Testis (tissue), 3 donors: ENCODE measurements around the gene TP53I11. TPM values are rescaled to one million over a fixed set of nuclear protein-coding genes. Genes with fewer than 3 reads are reported as not detected.

Experiments used
- DNase-seq: peaks from one replicate; pipeline ENCODE4 v3.0.0-alpha.2; 2019
- H3K27ac ChIP-seq, 2 donors: fragments of 200-600 bp; sonication (generic); one replicate each; pipeline ENCODE4 v1.5.1; 2019
- H3K27me3 ChIP-seq: fragments of 200-600 bp; sonication (generic); one replicate; pipeline ENCODE4 v1.5.1; 2019
- H3K36me3 ChIP-seq: fragments of 200-600 bp; sonication (generic); one replicate; pipeline ENCODE4 v1.5.1; 2017; ENCODE audit warnings: low read depth; ENCODE audit errors: missing control alignments
- H3K4me1 ChIP-seq: fragments of 200-600 bp; sonication (generic); one replicate; pipeline ENCODE4 v1.5.1; 2019
- H3K4me3 ChIP-seq, 2 donors: fragments of 200-600 bp; sonication (generic); one replicate each; pipeline ENCODE4 v1.5.1; 2017 to 2019
- H3K9me3 ChIP-seq: fragments of 200-600 bp; sonication (generic); one replicate; pipeline ENCODE4 v1.5.1; 2017
- POLR2A ChIP-seq: fragments of 450-650 bp; IDR thresholded peaks from one replicate; pipeline ENCODE4 v1.6.1; 2017; ENCODE audit warnings: antibody characterized with exemption, mild to moderate bottlenecking, moderate library complexity
- WGBS, 2 donors: methylation state at CpG; one replicate each; pipeline ENCODE4 v1.1.5; 2018; 5-methylcytosine and 5-hydroxymethylcytosine counted together
- intact Hi-C: fragments of 100-400 bp; cut with DNase I; formaldehyde crosslinking; loops from one replicate; pipeline ENCODE4 v1.15.1; 2023; ENCODE audit warnings: low total_unique reads
- polyA plus RNA-seq: library from polyadenylated mRNA; stranded (reverse); fragments of 350-450 nt; fragmentation: Illumina TruSeq; extraction: RNeasy Lipid Tissue Mini Kit (QIAGEN cat#74804); gene quantifications from one replicate; pipeline ENCODE4 v1.2.3, GENCODE V29; 2014; ENCODE audit warnings: low read depth, low replicate concordance; ENCODE audit not compliant: insufficient read depth
- total RNA-seq, 2 donors: library from RNA; depleted of rRNA; stranded (reverse); fragments of >200 nt; gene quantifications; one replicate each; pipeline ENCODE4 v1.2.3, GENCODE V29; 2016
- TF ChIP-seq, protein P1 (sequence below), 3 experiments: fragments of 450-650 bp in 2 of 3; fragments of 200-600 bp in 1 of 3; sonication (generic) in 1 of 3; IDR thresholded peaks; one replicate each; pipeline ENCODE4 v1.5.1; 2016 to 2019; ENCODE audit warnings: antibody characterized with exemption in 3 of 3, mild to moderate bottlenecking in 2 of 3, moderate library complexity in 1 of 3

Gene TP53I11
- total and polyA plus RNA-seq, 3 donors from 2014 or later = 19.9 to 29.7 (median 28.7) TPM

DNA sequence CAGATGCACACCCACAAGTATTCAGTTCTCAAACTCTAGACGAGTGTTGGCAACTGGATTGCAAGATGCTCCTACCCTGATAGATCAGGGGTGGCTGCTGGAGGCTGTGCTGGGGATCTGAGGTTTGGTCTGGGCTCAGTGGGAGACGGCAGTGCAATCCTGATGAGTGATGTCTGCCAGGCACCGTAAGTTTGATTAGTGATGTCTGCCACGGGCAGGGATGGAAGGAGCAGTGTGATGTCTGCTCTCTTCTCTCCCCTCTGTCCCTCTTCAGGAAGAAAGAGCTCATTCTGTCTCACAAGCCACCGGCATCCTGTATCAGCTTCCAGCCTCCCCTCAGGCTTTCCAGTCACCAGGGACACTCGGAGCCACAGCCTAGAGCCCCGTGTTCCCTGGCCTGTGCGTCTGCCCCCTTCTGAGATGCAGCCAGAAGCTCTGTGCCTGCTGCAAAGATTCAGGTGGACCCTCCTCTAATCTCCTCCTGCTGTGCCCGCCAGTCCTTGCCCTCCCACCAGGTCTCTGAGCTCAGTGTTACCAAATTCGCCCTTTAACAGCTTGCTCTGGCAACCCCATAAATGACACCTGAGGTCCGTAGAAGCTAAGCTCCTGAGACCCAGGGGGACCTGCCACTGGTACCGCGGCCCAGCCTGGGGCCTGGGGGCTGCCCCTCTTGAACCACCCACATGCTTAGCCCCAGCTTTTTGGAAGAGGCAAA is 19.9 kb downstream of the TP53I11 start:
- no peak overlapping the region for H3K27ac ChIP-seq
- H3K9me3 ChIP-seq = no peaks in the 10 kb centered on the region
- 79 to 82% methylated on average over 13 of the region's 13 CpGs for WGBS, 2 donors
- intact Hi-C loops = no loop called here
- H3K27me3 ChIP-seq = no peaks in the 10 kb centered on the region
- H3K4me1 ChIP-seq = no peaks in the 10 kb centered on the region
- H3K4me3 ChIP-seq = no peak overlapping the region
- DNase-seq = no peak
- TF ChIP-seq, protein P1, sequence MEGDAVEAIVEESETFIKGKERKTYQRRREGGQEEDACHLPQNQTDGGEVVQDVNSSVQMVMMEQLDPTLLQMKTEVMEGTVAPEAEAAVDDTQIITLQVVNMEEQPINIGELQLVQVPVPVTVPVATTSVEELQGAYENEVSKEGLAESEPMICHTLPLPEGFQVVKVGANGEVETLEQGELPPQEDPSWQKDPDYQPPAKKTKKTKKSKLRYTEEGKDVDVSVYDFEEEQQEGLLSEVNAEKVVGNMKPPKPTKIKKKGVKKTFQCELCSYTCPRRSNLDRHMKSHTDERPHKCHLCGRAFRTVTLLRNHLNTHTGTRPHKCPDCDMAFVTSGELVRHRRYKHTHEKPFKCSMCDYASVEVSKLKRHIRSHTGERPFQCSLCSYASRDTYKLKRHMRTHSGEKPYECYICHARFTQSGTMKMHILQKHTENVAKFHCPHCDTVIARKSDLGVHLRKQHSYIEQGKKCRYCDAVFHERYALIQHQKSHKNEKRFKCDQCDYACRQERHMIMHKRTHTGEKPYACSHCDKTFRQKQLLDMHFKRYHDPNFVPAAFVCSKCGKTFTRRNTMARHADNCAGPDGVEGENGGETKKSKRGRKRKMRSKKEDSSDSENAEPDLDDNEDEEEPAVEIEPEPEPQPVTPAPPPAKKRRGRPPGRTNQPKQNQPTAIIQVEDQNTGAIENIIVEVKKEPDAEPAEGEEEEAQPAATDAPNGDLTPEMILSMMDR (IDR thresholded peaks at IDR 0.05) = no peak
- TF ChIP-seq POLR2A = no peak
- H3K36me3 ChIP-seq = no peaks in the 10 kb centered on the region

DNA sequence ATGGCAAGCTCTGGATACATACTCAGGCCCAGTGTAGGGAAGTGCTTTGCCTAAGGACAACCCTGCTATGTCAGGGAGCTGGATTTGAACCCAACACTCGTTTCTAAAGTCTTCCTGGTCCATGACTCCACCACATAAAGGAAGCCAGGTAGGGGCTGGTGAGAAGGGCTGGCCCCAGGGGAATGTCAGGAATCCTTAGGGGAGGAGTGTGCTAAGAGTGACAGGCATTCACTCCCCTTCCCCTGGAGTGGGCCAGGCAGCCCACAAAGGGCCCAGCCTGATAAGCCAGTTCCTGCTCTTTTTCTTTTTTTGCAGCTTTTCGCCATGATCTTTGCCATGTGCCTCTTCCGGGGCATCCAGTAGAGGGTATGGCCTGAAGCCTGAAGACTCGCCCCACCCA is 21.9 kb downstream of the TP53I11 start:
- H3K4me3 ChIP-seq = no peak overlapping the region
- intact Hi-C loops = no loop called here
- no peaks in the 10 kb centered on the region for H3K9me3 ChIP-seq
- H3K27ac ChIP-seq = no peak overlapping the region
- no peaks in the 10 kb centered on the region for H3K36me3 ChIP-seq
- WGBS, 2 donors = 83 to 86% methylated on average over 4 of the region's 4 CpGs
- TF ChIP-seq, protein P1 (IDR thresholded peaks at IDR 0.05) = no peak
- TF ChIP-seq POLR2A = no peak
- no peak for DNase-seq
- no peaks in the 10 kb centered on the region for H3K27me3 ChIP-seq
- no peaks in the 10 kb centered on the region for H3K4me1 ChIP-seq

DNA sequence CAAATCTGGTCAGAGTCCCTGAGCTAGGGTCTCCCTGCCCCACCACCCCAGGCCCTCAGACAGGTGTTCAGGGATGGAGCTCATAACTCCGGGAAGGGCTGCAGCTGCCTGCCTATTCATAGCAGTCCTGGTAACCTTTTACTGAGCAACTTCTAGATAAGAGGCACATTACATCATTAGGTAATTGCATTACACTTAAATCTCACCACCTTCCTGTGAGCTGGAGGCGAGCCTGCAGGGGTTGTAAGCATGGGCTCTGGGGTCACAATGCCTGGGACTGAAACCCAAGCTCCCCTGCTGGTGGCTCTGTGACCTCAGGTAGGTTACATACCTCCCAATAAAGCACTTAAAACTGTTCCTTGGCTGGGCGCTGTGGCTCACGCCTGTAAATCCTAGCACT is 22.5 kb downstream of the TP53I11 start:
- intact Hi-C loops = no loop called here
- TF ChIP-seq, protein P1 (IDR thresholded peaks at IDR 0.05) = no peak
- no peak for TF ChIP-seq POLR2A

DNA sequence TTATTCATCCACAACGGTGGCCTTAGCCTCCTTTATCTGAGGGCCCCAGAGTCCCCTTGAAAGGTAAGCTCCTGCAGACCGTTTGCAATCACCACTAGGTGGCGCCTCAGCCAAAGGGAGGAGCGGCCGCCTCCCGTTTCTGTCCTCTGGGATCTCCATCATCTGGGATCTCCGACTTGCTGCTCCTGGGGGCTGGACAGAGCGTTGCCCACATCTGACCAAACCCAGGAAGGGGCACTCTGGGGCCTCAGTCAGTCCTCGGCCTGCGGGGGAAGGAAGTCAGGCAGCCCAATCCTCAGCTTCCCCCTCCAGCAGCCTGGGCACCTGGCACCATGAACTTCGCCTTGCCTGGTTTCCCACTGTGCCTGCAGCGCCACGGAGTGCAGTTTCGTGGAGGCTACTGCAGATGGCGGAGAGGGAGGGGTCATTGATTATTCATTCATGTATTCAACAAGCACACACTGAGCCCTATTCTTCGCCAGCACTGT is 23.5 kb downstream of the TP53I11 start:
- TF ChIP-seq, protein P1 (IDR thresholded peaks at IDR 0.05) = peak; percentile 63 to 85 (median 79)
- TF ChIP-seq POLR2A = no peak
- no peaks in the 10 kb centered on the region for H3K4me1 ChIP-seq
- DNase-seq = peak; percentile 76
- no peaks in the 10 kb centered on the region for H3K9me3 ChIP-seq
- WGBS, 2 donors = 35 to 53% methylated on average over 3 to 16 of the region's 16 CpGs
- H3K4me3 ChIP-seq = no peak overlapping the region
- no peaks in the 10 kb centered on the region for H3K36me3 ChIP-seq
- H3K27me3 ChIP-seq = no peaks in the 10 kb centered on the region
- intact Hi-C loops = no loop called here
- H3K27ac ChIP-seq = no peak overlapping the region

More for the DNA sequence above, 22.5 kb downstream of the TP53I11 start:
- Histone ChIP-seq H3K4me1 (no peaks in the 10 kb centered on the region), H3K27me3 (no peaks in the 10 kb centered on the region), H3K4me3 (no peak overlapping the region), H3K9me3 (no peaks in the 10 kb centered on the region), H3K36me3 (no peaks in the 10 kb centered on the region), H3K27ac (no peak overlapping the region)
- WGBS, 2 donors = 73 to 86% methylated on average over 2 to 4 of the region's 4 CpGs
- no peak for DNase-seq

DNA sequence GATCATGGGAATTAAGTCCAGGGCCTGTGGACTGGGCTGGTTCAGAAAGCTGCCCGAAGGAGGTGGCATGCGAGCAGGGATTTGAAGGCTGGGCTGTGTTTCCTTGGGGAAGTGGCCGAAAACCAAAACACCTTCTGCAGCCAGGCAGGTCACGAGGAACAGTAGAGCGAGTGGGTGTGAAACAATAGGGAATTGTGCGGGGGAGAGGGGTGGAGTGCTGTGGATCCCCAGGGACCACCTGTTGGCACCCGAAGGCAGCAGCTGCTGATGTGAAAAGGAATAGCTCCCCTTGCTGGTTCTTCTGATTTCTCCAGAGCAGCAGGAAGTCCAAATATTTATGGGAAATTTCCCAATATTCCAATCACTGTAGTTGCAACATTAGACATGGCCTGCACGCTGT is 24.6 kb downstream of the TP53I11 start:
- H3K4me3 ChIP-seq = no peak overlapping the region
- no peaks in the 10 kb centered on the region for H3K36me3 ChIP-seq
- no peaks in the 10 kb centered on the region for H3K9me3 ChIP-seq
- H3K4me1 ChIP-seq = no peaks in the 10 kb centered on the region
- H3K27me3 ChIP-seq = no peaks in the 10 kb centered on the region
- intact Hi-C loops = no loop called here
- TF ChIP-seq, protein P1 (IDR thresholded peaks at IDR 0.05) = no peak
- no peak for TF ChIP-seq POLR2A
- WGBS, 2 donors = 77 to 80% methylated on average over 8 of the region's 8 CpGs
- H3K27ac ChIP-seq = no peak overlapping the region
- DNase-seq = no peak
